ENCODE measurements around the gene PDIK1L. TPM values are rescaled to one million over a fixed set of nuclear protein-coding genes. Genes with fewer than 3 reads are reported as not detected.
"Not testable (repeated sequence)": the region's sequence is repeated elsewhere in the genome, so short reads cannot be mapped to it uniquely, and the experiment has no call there.

Gene PDIK1L
- total RNA-seq, 2 experiments from 2014 or later = 12.9 to 17.2 TPM

- Histone ChIP-seq H3K4me1 (ENCODE audit: insufficient read depth, low read length, poor library complexity, severe bottlenecking) (no peaks in the 10 kb centered on the region), H3K79me2 (ENCODE audit: insufficient read depth, low read depth, low read length) (no peaks in the 10 kb centered on the region), H3K9me3 (ENCODE audit: low read length) (no peaks in the 10 kb centered on the region), H3K9me2 (ENCODE audit: insufficient read depth, low read length) (no peaks in the 10 kb centered on the region), H3K27ac (ENCODE audit: low read depth, low read length, poor library complexity, severe bottlenecking) (no peak overlapping the region), H3K36me3 (ENCODE audit: insufficient read depth, low read length) (no peaks in the 10 kb centered on the region), H3K4me3 (ENCODE audit: low read depth, low read length, poor library complexity, severe bottlenecking) (no peak overlapping the region), H4K20me1 (ENCODE audit: insufficient read depth, low read length) (no peaks in the 10 kb centered on the region), H2AFZ (ENCODE audit: low read length) (no peak overlapping the region), H3K4me2 (ENCODE audit: low read length) (no peak overlapping the region)
- CTCF ChIA-PET (ENCODE audit: unreplicated experiment) = interaction anchor here (1.3 kb wide), 1 partner anchor 43 kb away, joined by 5 read pairs; no protein-coding TSS in a partner anchor
- POLR2A ChIA-PET = interaction anchor here (0.7 to 0.8 kb wide), 2 partner anchors 25 to 132 kb away, joined by 3 read pairs; partner anchors contain the start of gene CEP85
- TF ChIP-seq EZH2phosphoT487 (IDR thresholded peaks at IDR 0.05; ENCODE audit: borderline replicate concordance, low read depth, low read length) (no peak), CTCF (conservative IDR thresholded peaks at IDR 0.05; ENCODE audit: low read length) (no peak)
- intact Hi-C loops (cut with micrococcal nuclease; ENCODE audit: unreplicated experiment) = loop anchor here (10.0 kb wide), 1 partner anchor 313 kb away; the partner anchor contains the start of gene LIN28A
- no TSS peak for BruUV-seq (replicated peaks)
- DNase-seq (ENCODE audit: low spot score) = no peak
Observed at GRCh38 chr1:26102119-26102518, 9.5 kb upstream of the PDIK1L start.

- Histone ChIP-seq H3K4me3 (ENCODE audit: low read depth, low read length, poor library complexity, severe bottlenecking) (no peak overlapping the region), H3K27ac (ENCODE audit: low read depth, low read length, poor library complexity, severe bottlenecking) (no peak overlapping the region), H3K9me2 (ENCODE audit: insufficient read depth, low read length) (no peaks in the 10 kb centered on the region), H3K9me3 (ENCODE audit: low read length) (no peaks in the 10 kb centered on the region), H2AFZ (ENCODE audit: low read length) (no peak overlapping the region), H3K36me3 (ENCODE audit: insufficient read depth, low read length) (no peaks in the 10 kb centered on the region), H3K79me2 (ENCODE audit: insufficient read depth, low read depth, low read length) (no peaks in the 10 kb centered on the region), H3K4me1 (ENCODE audit: insufficient read depth, low read length, poor library complexity, severe bottlenecking) (no peaks in the 10 kb centered on the region), H3K4me2 (ENCODE audit: low read length) (no peak overlapping the region), H4K20me1 (ENCODE audit: insufficient read depth, low read length) (no peaks in the 10 kb centered on the region)
- intact Hi-C loops (cut with micrococcal nuclease; ENCODE audit: unreplicated experiment) = loop anchor here (10.0 kb wide), 1 partner anchor 312 kb away; the partner anchor contains the start of gene LIN28A
- ChIA-PET POLR2A (interaction anchor here (0.8 kb wide), 1 partner anchor 132 kb away, joined by 3 read pairs; the partner anchor contains the start of gene CEP85), CTCF (ENCODE audit: unreplicated experiment) (interaction anchor here (1.3 kb wide), 1 partner anchor 42 kb away, joined by 5 read pairs; no protein-coding TSS in a partner anchor)
- no peak for TF ChIP-seq CTCF (conservative IDR thresholded peaks at IDR 0.05; ENCODE audit: low read length)
- no peak for TF ChIP-seq EZH2phosphoT487 (IDR thresholded peaks at IDR 0.05; ENCODE audit: borderline replicate concordance, low read depth, low read length)
- BruUV-seq (replicated peaks) = no TSS peak
- DNase-seq (ENCODE audit: low spot score) = no peak
Observed at GRCh38 chr1:26102526-26102925, 9.1 kb upstream of the PDIK1L start.

- H4K20me1 ChIP-seq (ENCODE audit: insufficient read depth, low read length); H3K4me1 ChIP-seq (ENCODE audit: insufficient read depth, low read length, poor library complexity, severe bottlenecking); H3K79me2 ChIP-seq (ENCODE audit: insufficient read depth, low read depth, low read length); H3K4me2 ChIP-seq (ENCODE audit: low read length); H3K9me2 ChIP-seq (ENCODE audit: insufficient read depth, low read length); H3K36me3 ChIP-seq (ENCODE audit: insufficient read depth, low read length); H3K9me3 ChIP-seq (ENCODE audit: low read length); DNase-seq (ENCODE audit: low spot score); H3K4me3 ChIP-seq (ENCODE audit: low read depth, low read length, poor library complexity, severe bottlenecking); H3K27ac ChIP-seq (ENCODE audit: low read depth, low read length, poor library complexity, severe bottlenecking); POLR2A ChIA-PET; BruUV-seq (replicated peaks); H2AFZ ChIP-seq (ENCODE audit: low read length): not testable (repeated sequence)
- CTCF ChIA-PET (ENCODE audit: unreplicated experiment) = interaction anchor here (1.0 kb wide), 1 partner anchor 130 kb away, joined by 3 read pairs; no protein-coding TSS in a partner anchor
- intact Hi-C loops (cut with micrococcal nuclease; ENCODE audit: unreplicated experiment) = loop anchor here (1.0 to 10.0 kb wide), 3 partner anchors 40 to 310 kb away; partner anchors contain the start of gene LIN28A
- peak; percentile 10; the same call in 1 of the 2 replicates for TF ChIP-seq CTCF (conservative IDR thresholded peaks at IDR 0.05; ENCODE audit: low read length)
Observed at GRCh38 chr1:26105226-26105548, 6.4 kb upstream of the PDIK1L start.

Data from OCI-LY7 (cell line).